Esophagus muscularis mucosa (tissue), 4 donors: ENCODE measurements around the gene DSCAML1. TPM values are rescaled to one million over a fixed set of nuclear protein-coding genes. Genes with fewer than 3 reads are reported as not detected.

Experiments
- DNase-seq: peaks from one replicate; pipeline ENCODE4 v3.0.0-alpha.2; 2017; ENCODE audit errors: extremely low spot score
- H3K27ac ChIP-seq, 4 donors: fragments of 200-600 bp; sonication (generic); replicated peaks in 1 of 4; 1 replicate in 3 of 4; 2 replicates in 1 of 4; pipeline ENCODE4 v1.5.1; 2016 to 2019; ENCODE audit warnings: mild to moderate bottlenecking in 1 of 4
- H3K27me3 ChIP-seq, 4 donors: fragments of 200-600 bp; sonication (generic); one replicate each; pipeline versions ENCODE4 v1.5.1 to v1.6.0; 2016 to 2019
- H3K36me3 ChIP-seq, 4 donors: fragments of 200-600 bp; sonication (generic); one replicate each; pipeline ENCODE4 v1.5.1; 2016 to 2019
- H3K4me1 ChIP-seq, 4 donors: fragments of 200-600 bp; sonication (generic); one replicate each; pipeline ENCODE4 v1.5.1; 2016 to 2019
- H3K4me3 ChIP-seq, 4 donors: fragments of 200-600 bp; sonication (generic); 1 replicate in 2 of 4; 2 replicates in 2 of 4; pipeline ENCODE4 v1.5.1; 2016 to 2019; ENCODE audit warnings: mild to moderate bottlenecking in 4 of 4, moderate library complexity in 1 of 4
- H3K9me3 ChIP-seq, 4 donors: fragments of 200-600 bp; sonication (generic); 1 replicate in 3 of 4; 2 replicates in 1 of 4; pipeline ENCODE4 v1.5.1; 2016 to 2019
- CTCF ChIP-seq, 3 experiments: fragments of 200-600 bp in 2 of 3; fragments of 450-650 bp in 1 of 3; sonication (generic) in 2 of 3; IDR thresholded peaks; one replicate each; pipeline ENCODE4 v1.5.1; 2017 to 2019; ENCODE audit warnings: antibody characterized with exemption in 3 of 3, mild to moderate bottlenecking in 2 of 3, moderate library complexity in 1 of 3
- EP300 ChIP-seq: sonication (generic); formaldehyde crosslinking; IDR thresholded peaks from one replicate; pipeline ENCODE4 v1.6.1; 2017; ENCODE audit warnings: antibody characterized with exemption
- POLR2A ChIP-seq: fragments of 450-650 bp; IDR thresholded peaks from one replicate; pipeline ENCODE4 v1.6.1; 2017; ENCODE audit warnings: antibody characterized with exemption, moderate library complexity, mild to moderate bottlenecking, low read depth
- POLR2AphosphoS5 ChIP-seq, 2 donors: sonication (generic); formaldehyde crosslinking; IDR thresholded peaks; one replicate each; pipeline ENCODE4 v1.6.1; 2017; ENCODE audit warnings: antibody characterized with exemption in 2 of 2
- WGBS: methylation state at CpG from one replicate; pipeline ENCODE4 v1.1.5; 2018; 5-methylcytosine and 5-hydroxymethylcytosine counted together
- intact Hi-C: fragments of 100-400 bp; cut with DNase I; formaldehyde crosslinking; loops from one replicate; pipeline ENCODE4 v1.15.1; 2023
- total RNA-seq, 4 donors: library from RNA; depleted of rRNA; stranded (reverse); fragments of >200 nt; gene quantifications; one replicate each; pipeline versions ENCODE4 v1.1.0 to v1.2.1, GENCODE V29; 2016

The DSCAML1 gene
- total RNA-seq, 4 donors from 2014 or later, result 0.50 to 5.8 (median 1.2) TPM

GRCh38 chr11:117519590-117519989 is 277.4 kb downstream of the DSCAML1 start:
- no peaks in the 10 kb centered on the region for H3K27me3 ChIP-seq
- H3K36me3 ChIP-seq, result peaks cover 0 to 6% (median 2%) of the 10 kb centered on the region in 4 donors
- intact Hi-C loops, result no loop called here
- 55% methylated on average over 4 of the region's 4 CpGs for WGBS
- H3K9me3 ChIP-seq, result no peaks in the 10 kb centered on the region
- DNase-seq, result no peak
- peak overlapping the region in 2 of 4 donors; percentile 18 to 34 for H3K27ac ChIP-seq
- TF ChIP-seq POLR2A, result no peak
- no peak for TF ChIP-seq CTCF (IDR thresholded peaks at IDR 0.05)
- no peak for TF ChIP-seq POLR2AphosphoS5 (IDR thresholded peaks at IDR 0.05)
- TF ChIP-seq EP300, result no peak
- peaks cover 0 to 15% (median 12%) of the 10 kb centered on the region in 4 donors for H3K4me1 ChIP-seq
- H3K4me3 ChIP-seq, result no peak overlapping the region

- H3K9me3 ChIP-seq, result no peaks in the 10 kb centered on the region
- no peaks in the 10 kb centered on the region for H3K27me3 ChIP-seq
- H3K36me3 ChIP-seq, result peaks cover 0 to 4% (median 2%) of the 10 kb centered on the region in 4 donors
- DNase-seq, result no peak
- whole genome bisulfite sequencing, result 65% methylated on average over 9 of the region's 9 CpGs
- H3K27ac ChIP-seq, result peak overlapping the region in 1 of 4 donors; percentile 18
- intact Hi-C loops, result no loop called here
- peaks cover 0 to 15% (median 12%) of the 10 kb centered on the region in 4 donors for H3K4me1 ChIP-seq
- TF ChIP-seq POLR2AphosphoS5 (IDR thresholded peaks at IDR 0.05), result no peak
- TF ChIP-seq CTCF (IDR thresholded peaks at IDR 0.05), result no peak
- no peak for TF ChIP-seq POLR2A
- no peak for TF ChIP-seq EP300
- H3K4me3 ChIP-seq, result no peak overlapping the region
Observed at GRCh38 chr11:117519170-117519569, 277.8 kb downstream of the DSCAML1 start.

GRCh38 chr11:117518455-117518854 is 278.6 kb downstream of the DSCAML1 start:
- H3K36me3 ChIP-seq, result peaks cover 0 to 4% (median 2%) of the 10 kb centered on the region in 4 donors
- no peak overlapping the region for H3K27ac ChIP-seq
- H3K4me1 ChIP-seq, result peaks cover 0 to 15% (median 12%) of the 10 kb centered on the region in 4 donors
- no peaks in the 10 kb centered on the region for H3K27me3 ChIP-seq
- DNase-seq, result no peak
- TF ChIP-seq EP300 (no peak), POLR2A (no peak), POLR2AphosphoS5 (IDR thresholded peaks at IDR 0.05) (no peak), CTCF (IDR thresholded peaks at IDR 0.05) (no peak)
- intact Hi-C loops, result no loop called here
- H3K9me3 ChIP-seq, result no peaks in the 10 kb centered on the region
- H3K4me3 ChIP-seq, result no peak overlapping the region
- 99% methylated on average over 27 of the region's 30 CpGs for WGBS

- Histone ChIP-seq H3K27me3 (peaks cover 0 to 2% (median 0%) of the 10 kb centered on the region in 4 donors), H3K36me3 (peaks cover 0 to 4% (median 2%) of the 10 kb centered on the region in 4 donors), H3K27ac (no peak overlapping the region), H3K4me1 (peaks cover 0 to 15% (median 12%) of the 10 kb centered on the region in 4 donors), H3K4me3 (no peak overlapping the region), H3K9me3 (no peaks in the 10 kb centered on the region)
- DNase-seq, result no peak
- intact Hi-C loops, result no loop called here
- TF ChIP-seq POLR2AphosphoS5 (IDR thresholded peaks at IDR 0.05), result no peak
- TF ChIP-seq POLR2A, result no peak
- no peak for TF ChIP-seq EP300
- TF ChIP-seq CTCF (IDR thresholded peaks at IDR 0.05), result no peak
- WGBS, result 92% methylated on average over 3 of the region's 4 CpGs
Observed at GRCh38 chr11:117517097-117517496, 279.9 kb downstream of the DSCAML1 start.
